Astrocyte (in vitro differentiated cells and primary cell): ENCODE results near the gene MRPL14. TPM values are rescaled to one million over a fixed set of nuclear protein-coding genes. Genes with fewer than 3 reads are reported as not detected.
"Not testable (repeated sequence)": the region's sequence is repeated elsewhere in the genome, so short reads cannot be mapped to it uniquely, and the experiment has no call there.

Source experiments
- DNase-seq: peaks from one replicate; pipeline ENCODE4 v3.0.0-alpha.2; 2010; ENCODE audit warnings: low read depth
- FAIRE-seq: peaks from 2 replicates; lab custom pipeline; 2011; peaks lifted over from hg19 to GRCh38; lab: Jason Lieb, UNC
- H2AFZ ChIP-seq: 2 replicates; pipeline ENCODE4 v1.6.0; 2012; ENCODE audit warnings: low read depth, low read length, inconsistent platforms
- H3K27ac ChIP-seq: 2 replicates; pipeline ENCODE4 v1.5.1; 2011; ENCODE audit warnings: low read depth, low read length, inconsistent platforms
- H3K27me3 ChIP-seq: 2 replicates; pipeline ENCODE4 v1.6.0; 2011; ENCODE audit warnings: low read length, inconsistent platforms; ENCODE audit not compliant: insufficient read depth
- H3K36me3 ChIP-seq: 2 replicates; pipeline ENCODE4 v1.5.1; 2011; ENCODE audit warnings: low read length, inconsistent platforms; ENCODE audit not compliant: insufficient read depth
- H3K4me1 ChIP-seq: 2 replicates; pipeline ENCODE4 v1.5.1; 2011; ENCODE audit warnings: low read length, inconsistent platforms; ENCODE audit not compliant: insufficient read depth
- H3K4me2 ChIP-seq: 2 replicates; pipeline ENCODE4 v1.6.0; 2012; ENCODE audit warnings: low read length, inconsistent platforms
- H3K4me3 ChIP-seq: 2 replicates; pipeline ENCODE4 v1.5.1; 2011; ENCODE audit warnings: low read depth, mild to moderate bottlenecking, low read length, inconsistent platforms; ENCODE audit not compliant: insufficient read depth
- H3K79me2 ChIP-seq: 2 replicates; pipeline ENCODE4 v1.6.0; 2012; ENCODE audit warnings: mild to moderate bottlenecking, low read length, inconsistent platforms; ENCODE audit not compliant: insufficient read depth
- H3K9ac ChIP-seq: 2 replicates; pipeline ENCODE4 v1.6.0; 2012; ENCODE audit warnings: mild to moderate bottlenecking, low read length, inconsistent platforms
- H3K9me3 ChIP-seq: 2 replicates; pipeline ENCODE4 v1.5.1; 2012; ENCODE audit warnings: low read depth, mild to moderate bottlenecking, low read length, inconsistent platforms; ENCODE audit not compliant: insufficient read depth
- H4K20me1 ChIP-seq: 2 replicates; pipeline ENCODE4 v1.6.0; 2012; ENCODE audit warnings: low read length, inconsistent platforms; ENCODE audit not compliant: insufficient read depth
- H3K27ac Mint-ChIP-seq: one replicate; pipeline ENCODE4 v1.8.0; 2021; ENCODE audit warnings: mild to moderate bottlenecking, mixed read lengths; ENCODE audit not compliant: unreplicated experiment
- H3K27me3 Mint-ChIP-seq: one replicate; pipeline ENCODE4 v1.8.0; 2021; ENCODE audit warnings: low read depth, mixed read lengths; ENCODE audit not compliant: unreplicated experiment
- H3K36me3 Mint-ChIP-seq: one replicate; pipeline ENCODE4 v1.8.0; 2021; ENCODE audit warnings: low read depth, mixed read lengths; ENCODE audit not compliant: unreplicated experiment
- H3K4me1 Mint-ChIP-seq: one replicate; pipeline ENCODE4 v1.8.0; 2021; ENCODE audit warnings: low read depth, mixed read lengths; ENCODE audit not compliant: unreplicated experiment
- H3K4me3 Mint-ChIP-seq: one replicate; pipeline ENCODE4 v1.8.0; 2021; ENCODE audit warnings: mild to moderate bottlenecking, moderate library complexity, mixed read lengths; ENCODE audit not compliant: unreplicated experiment
- H3K9me3 Mint-ChIP-seq: one replicate; pipeline ENCODE4 v1.8.0; 2021; ENCODE audit warnings: mild to moderate bottlenecking, mixed read lengths; ENCODE audit not compliant: unreplicated experiment
- EZH2 ChIP-seq: IDR thresholded peaks from 2 replicates; pipeline ENCODE4 v1.6.1; 2012; ENCODE audit warnings: mild to moderate bottlenecking, low read length, inconsistent platforms; ENCODE audit not compliant: insufficient read depth
- total RNA-seq: library from RNA; stranded (reverse); gene quantifications from 2 replicates; pipeline ENCODE4 v1.2.1, GENCODE V29; 2021
- TF ChIP-seq, protein P1 (sequence below): IDR thresholded peaks from 2 replicates; pipeline ENCODE4 v1.5.1; 2011; ENCODE audit warnings: low read depth, mild to moderate bottlenecking, inconsistent platforms, low read length, moderate library complexity; ENCODE audit not compliant: insufficient read depth

MRPL14 gene
- total RNA-seq, 1 donor from 2014 or later = 56.1 TPM

DNA sequence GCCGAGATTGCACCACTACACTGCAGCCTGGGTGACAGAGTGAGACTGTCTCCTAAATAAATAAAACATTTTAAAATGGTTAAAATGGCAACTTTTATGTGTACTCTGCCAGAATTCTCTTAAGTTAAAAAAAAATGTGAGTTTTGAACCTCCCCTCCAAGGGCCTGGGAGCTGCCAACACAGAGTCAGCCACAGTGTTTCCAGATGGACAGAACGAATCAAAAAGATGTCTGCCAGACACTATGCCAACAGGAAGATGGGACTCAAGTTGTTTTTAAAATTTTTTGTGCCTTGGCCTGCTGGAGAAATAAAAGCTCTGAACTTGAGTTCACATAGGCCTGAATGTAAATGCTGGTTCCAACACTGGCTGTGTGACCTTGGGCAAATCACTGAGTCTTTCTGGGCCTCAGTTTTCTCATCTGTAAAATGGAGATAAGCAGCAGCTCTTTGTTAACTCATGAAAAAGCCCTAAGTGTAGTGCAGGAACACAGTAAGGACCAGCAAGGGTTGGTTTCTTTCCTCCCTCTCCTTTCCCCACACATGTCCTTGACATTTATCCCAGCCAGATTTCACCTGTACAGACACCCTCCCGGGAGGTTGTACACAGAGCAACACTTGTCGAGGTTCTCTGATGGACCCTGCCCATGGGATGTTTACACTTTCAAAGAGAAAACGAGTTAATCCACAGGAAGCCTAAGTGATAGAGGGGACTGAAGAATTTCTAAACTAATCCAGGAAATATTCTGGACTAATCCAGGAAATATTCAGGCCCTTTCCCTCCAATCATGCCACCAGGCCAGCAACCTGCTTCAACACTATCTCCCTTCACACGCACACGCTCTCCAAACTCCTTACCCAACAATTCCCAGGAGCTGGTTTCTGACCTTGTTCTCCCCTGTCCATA lies 35.0 kb downstream of the MRPL14 start:
- Mint-ChIP-seq H3K4me3 (no peak overlapping the region), H3K9me3 (no peaks in the 10 kb centered on the region), H3K27me3 (peaks cover 1% of the 10 kb centered on the region), H3K36me3 (no peaks in the 10 kb centered on the region), H3K4me1 (no peaks in the 10 kb centered on the region), H3K27ac (no peak overlapping the region)
- no peak overlapping the region for H3K4me2 ChIP-seq
- no peaks in the 10 kb centered on the region for H3K27me3 ChIP-seq
- no peaks in the 10 kb centered on the region for H3K79me2 ChIP-seq
- DNase-seq (no peak), FAIRE-seq (no peak)
- H4K20me1 ChIP-seq = peaks cover 29% of the 10 kb centered on the region
- no peaks in the 10 kb centered on the region for H3K4me1 ChIP-seq
- H2AFZ ChIP-seq = no peak overlapping the region
- no peak overlapping the region for H3K9ac ChIP-seq
- no peak for TF ChIP-seq EZH2
- TF ChIP-seq, protein P1, sequence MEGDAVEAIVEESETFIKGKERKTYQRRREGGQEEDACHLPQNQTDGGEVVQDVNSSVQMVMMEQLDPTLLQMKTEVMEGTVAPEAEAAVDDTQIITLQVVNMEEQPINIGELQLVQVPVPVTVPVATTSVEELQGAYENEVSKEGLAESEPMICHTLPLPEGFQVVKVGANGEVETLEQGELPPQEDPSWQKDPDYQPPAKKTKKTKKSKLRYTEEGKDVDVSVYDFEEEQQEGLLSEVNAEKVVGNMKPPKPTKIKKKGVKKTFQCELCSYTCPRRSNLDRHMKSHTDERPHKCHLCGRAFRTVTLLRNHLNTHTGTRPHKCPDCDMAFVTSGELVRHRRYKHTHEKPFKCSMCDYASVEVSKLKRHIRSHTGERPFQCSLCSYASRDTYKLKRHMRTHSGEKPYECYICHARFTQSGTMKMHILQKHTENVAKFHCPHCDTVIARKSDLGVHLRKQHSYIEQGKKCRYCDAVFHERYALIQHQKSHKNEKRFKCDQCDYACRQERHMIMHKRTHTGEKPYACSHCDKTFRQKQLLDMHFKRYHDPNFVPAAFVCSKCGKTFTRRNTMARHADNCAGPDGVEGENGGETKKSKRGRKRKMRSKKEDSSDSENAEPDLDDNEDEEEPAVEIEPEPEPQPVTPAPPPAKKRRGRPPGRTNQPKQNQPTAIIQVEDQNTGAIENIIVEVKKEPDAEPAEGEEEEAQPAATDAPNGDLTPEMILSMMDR = no peak
- H3K4me3 ChIP-seq = no peak overlapping the region
- H3K9me3 ChIP-seq = no peaks in the 10 kb centered on the region
- H3K27ac ChIP-seq = no peak overlapping the region
- no peaks in the 10 kb centered on the region for H3K36me3 ChIP-seq

DNA sequence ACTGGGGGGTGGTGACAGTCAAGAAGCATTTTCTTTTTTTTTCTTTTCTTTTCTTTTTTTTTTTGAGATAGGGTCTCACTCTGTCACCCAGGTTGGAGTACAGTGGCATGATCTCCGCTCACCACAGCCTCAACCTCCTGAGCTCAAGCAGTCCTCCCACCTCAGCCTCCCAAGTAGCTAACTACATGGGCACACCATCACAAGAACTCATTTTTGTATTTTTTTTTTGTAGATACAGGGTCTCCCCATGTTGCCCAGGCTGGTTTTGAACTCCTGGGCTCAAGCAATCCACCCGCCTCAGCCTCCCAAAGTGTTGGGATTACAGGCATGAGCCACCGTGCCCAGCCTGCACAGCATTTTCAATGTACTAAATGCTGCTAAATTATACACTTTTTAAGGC lies 35.9 kb downstream of the MRPL14 start:
- not testable (repeated sequence) for H3K9ac ChIP-seq, H3K27ac ChIP-seq, H3K4me3 ChIP-seq, H3K4me1 Mint-ChIP-seq, H3K9me3 Mint-ChIP-seq, H3K36me3 Mint-ChIP-seq, H3K36me3 ChIP-seq, H3K4me2 ChIP-seq, H3K27me3 Mint-ChIP-seq, DNase-seq, H3K27ac Mint-ChIP-seq, H3K9me3 ChIP-seq, H2AFZ ChIP-seq, H3K4me3 Mint-ChIP-seq, H3K79me2 ChIP-seq, FAIRE-seq, H3K4me1 ChIP-seq, H3K27me3 ChIP-seq
- peaks cover 27% of the 10 kb centered on the region for H4K20me1 ChIP-seq

DNA sequence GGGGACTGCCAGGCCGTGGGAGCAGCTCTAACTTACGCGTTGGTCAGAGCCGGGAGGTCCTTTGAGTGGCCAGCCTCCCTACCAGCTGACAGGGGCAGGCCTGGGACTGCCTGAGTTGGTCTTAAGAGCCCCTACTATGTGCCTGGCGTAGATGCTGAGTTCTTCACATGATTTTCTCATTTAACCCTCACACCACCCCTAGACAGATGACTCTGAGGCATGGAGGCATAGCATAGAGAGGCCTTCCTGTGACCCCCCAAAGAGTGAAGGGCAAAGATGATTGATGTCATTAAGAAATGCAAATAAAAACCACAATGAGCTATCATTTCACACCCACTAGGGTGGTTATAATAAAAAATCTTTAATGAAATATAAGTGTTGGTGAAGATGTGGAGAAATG lies 36.8 kb downstream of the MRPL14 start:
- Mint-ChIP-seq H3K27me3 (peaks cover 1% of the 10 kb centered on the region), H3K27ac (no peak overlapping the region), H3K9me3 (no peaks in the 10 kb centered on the region), H3K4me3 (no peak overlapping the region), H3K36me3 (no peaks in the 10 kb centered on the region), H3K4me1 (no peaks in the 10 kb centered on the region)
- Histone ChIP-seq H4K20me1 (peaks cover 22% of the 10 kb centered on the region), H3K9me3 (no peaks in the 10 kb centered on the region), H3K4me2 (no peak overlapping the region), H3K4me1 (no peaks in the 10 kb centered on the region), H3K4me3 (no peak overlapping the region), H2AFZ (no peak overlapping the region), H3K79me2 (no peaks in the 10 kb centered on the region), H3K27me3 (no peaks in the 10 kb centered on the region), H3K27ac (no peak overlapping the region), H3K36me3 (no peaks in the 10 kb centered on the region), H3K9ac (no peak overlapping the region)
- no peak for TF ChIP-seq EZH2
- TF ChIP-seq, protein P1 = no peak
- FAIRE-seq (no peak), DNase-seq (no peak)
